GM21786 (cell line): ENCODE results near the gene GANC.

ENCODE experiments used
- ATAC-seq: cut with Tn5 transposase; IDR thresholded peaks from one replicate; pipeline ENCODE4 v1.9.1; 2021; ENCODE audit not compliant: unreplicated experiment

GANC gene

GRCh38 chr15:42344763-42345162, 71.8 kb downstream of the GANC start:
- ATAC-seq, result no peak

- ATAC-seq, result no peak
Measured at GRCh38 chr15:42345504-42345903, 72.5 kb downstream of the GANC start.

DNA sequence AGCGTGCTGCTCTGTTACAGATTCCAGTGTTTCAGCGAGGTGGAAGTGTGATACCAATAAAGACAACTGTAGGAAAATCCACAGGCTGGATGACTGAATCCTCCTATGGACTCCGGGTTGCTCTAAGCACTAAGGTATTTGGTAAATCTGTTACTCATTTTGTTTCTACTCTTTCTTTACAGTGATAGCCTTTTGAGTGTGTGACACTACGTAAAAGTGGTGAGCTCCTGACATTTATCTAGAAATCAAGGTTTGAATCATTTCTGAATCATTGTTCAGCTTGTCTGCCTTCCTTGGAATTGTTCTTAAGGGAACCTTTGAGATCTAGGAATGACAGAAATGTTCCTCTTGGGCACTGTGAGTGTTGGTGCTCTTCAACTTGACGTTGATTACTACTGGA, 75.1 kb downstream of the GANC start:
- ATAC-seq, result no peak

- no peak for ATAC-seq
Measured at GRCh38 chr15:42349186-42349585, 76.2 kb downstream of the GANC start.

- no peak for ATAC-seq
Measured at GRCh38 chr15:42352401-42352800, 79.4 kb downstream of the GANC start.

DNA sequence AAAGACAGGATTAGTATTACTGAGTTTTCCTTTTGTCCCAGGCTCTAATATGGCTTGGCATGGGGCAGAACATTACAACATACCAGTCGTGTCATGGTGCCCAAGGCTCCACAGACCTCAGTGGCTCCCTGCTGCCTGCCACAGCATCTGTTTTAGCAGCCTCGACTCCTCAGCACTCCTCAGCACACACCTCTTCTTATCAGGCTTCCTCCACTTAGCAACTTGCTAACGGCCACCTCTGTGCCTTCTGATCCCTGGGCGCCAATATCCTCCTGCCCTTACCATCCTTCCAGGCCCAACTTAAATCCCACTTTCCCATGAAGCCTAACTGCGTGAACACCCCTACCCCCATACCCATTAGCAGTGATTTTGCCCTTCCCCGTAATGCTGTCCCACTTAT, 80.1 kb downstream of the GANC start:
- ATAC-seq, result no peak

DNA sequence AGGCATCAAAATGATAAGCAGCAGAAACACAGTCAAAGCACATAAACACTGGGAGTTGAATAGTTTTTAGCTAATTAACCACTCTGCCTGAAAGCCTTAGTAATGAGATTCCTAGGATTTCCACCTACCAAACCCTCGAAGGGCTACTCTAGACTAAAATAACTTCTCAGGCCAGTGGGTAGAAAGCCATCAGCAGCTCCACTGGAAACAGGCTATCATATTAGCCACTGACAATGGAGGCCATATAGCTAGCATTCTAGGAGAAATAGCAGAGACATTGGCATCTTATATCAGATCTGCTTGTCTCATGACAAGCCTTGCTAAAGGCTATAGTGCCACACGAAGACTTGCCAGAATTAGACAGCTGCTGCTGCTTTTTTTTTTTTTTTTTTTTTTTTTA, 81.8 kb downstream of the GANC start:
- ATAC-seq, result no peak

DNA sequence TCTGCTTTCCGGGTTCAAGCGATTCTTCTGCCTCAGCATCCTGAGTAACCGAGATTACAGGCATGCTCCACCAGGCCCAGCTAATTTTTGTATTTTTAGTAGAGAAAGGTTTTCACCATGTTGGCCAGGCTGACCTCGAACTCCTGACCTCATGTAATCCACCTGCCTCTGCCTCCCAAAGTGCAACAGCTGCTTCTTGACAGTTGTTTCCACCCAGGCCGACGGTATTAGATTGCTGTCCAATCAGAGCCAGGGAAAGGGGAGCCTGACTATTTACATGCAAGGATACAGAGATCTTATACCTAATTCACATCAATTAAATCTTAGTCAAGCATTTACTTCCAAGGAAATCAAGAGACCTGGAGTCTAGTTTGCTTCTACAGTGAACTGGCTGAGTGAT, 82.3 kb downstream of the GANC start:
- ATAC-seq, result no peak

DNA sequence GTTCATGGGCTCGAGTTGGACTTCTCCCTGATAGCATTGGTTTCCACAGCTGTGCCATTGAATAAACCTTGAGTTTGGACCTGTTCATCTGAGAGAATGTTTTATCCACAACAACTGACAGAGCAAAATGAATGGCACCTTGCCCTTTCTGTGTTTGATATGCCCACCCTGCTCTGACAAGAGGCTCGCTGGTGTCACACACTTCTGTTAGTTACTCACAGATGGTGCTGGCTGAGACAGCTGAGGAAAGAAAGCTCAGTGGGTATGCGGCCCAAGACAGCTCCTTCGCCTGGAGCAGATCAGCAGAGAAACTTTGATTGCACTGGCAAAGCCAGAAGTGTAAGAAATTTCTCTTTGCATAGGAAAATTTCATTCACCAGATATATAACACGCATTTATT, 83.8 kb downstream of the GANC start:
- no peak for ATAC-seq

DNA sequence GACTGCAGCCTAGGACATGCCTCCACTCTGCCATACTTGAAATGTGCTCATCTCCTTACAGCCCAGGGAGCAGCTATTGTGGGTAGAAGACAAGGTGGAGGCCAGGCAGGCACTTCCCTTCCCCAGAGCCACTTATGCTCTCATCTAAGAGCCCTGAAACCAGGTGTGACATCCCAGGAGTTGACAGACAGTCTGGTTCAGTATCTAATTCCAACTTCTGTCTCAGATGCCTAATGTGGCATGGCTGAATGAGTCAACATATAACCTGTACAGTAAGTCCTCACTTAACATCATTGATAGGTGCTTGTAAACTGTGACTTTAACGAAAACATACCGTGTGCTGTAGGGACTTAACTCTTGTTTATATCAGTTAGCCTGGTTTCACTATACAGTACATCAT, 85.1 kb downstream of the GANC start:
- ATAC-seq, result no peak

GRCh38 chr15:42359249-42359648, 86.2 kb downstream of the GANC start, which contains the start of gene CAPN3:
Gene CAPN3 (plus strand): TSS chr15:42359501. CDS start chr15:42359806, 305 bp downstream.
- no peak for ATAC-seq

DNA sequence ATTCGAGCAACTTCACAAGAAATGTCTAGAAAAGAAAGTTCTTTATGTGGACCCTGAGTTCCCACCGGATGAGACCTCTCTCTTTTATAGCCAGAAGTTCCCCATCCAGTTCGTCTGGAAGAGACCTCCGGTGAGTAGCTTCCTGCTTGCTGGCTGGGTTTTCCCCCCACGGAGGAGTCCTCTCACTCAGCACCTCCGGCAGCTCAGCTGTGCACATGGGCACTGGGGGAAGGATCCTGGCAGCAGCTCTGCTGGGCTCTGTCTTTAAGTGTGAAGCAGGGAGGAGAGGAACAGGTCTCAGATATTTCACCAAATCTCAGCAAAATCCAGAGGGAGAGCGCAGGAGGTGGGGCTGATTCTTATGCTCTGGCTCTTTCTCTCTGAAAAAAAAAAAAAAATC, 87.0 kb downstream of the GANC start:
- ATAC-seq, result no peak

GRCh38 chr15:42360535-42361112, 87.6 kb downstream of the GANC start:
- ATAC-seq, result no peak

DNA sequence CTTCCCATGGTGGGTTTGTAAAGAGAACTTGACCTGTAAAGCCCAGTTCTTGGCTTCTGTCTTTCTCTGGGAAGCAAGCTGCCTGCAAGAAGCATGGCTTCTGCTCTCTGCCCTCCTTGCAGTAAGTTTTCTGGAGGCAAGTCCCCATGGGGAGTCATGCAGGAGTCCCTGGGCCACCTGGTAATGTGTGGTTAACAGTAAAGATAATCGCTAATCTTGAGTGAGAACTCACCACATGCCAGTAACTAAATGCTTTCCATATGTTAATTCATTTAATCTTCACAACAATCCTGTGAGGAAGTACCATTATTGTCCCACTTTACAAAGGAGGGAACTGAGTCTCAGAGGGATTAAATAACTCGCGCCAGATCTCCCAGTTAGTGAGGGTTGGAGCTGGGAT, 90.5 kb downstream of the GANC start:
- no peak for ATAC-seq

DNA sequence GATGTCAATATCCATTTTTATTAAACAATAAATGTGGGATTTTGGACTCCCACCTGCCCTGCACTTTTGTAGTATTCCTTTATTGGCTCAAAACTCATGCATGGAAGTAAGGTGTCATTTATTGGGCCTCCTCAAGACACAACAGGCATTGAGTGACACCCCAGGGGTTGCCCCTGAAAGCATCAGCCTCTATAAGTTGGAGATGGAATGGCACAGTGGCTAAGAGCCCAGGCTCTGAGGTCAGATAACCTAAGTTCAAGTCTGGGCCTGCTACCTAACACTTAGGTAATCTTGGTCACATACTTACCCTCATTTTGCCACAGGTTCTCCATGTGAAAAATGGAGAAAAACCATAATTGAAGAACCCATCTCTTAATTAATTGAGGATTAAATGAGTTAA, 90.9 kb downstream of the GANC start:
- no peak for ATAC-seq

GRCh38 chr15:42364529-42364928, 91.5 kb downstream of the GANC start:
- no peak for ATAC-seq

- no peak for ATAC-seq
Measured at GRCh38 chr15:42365921-42366550, 93.0 kb downstream of the GANC start.

DNA sequence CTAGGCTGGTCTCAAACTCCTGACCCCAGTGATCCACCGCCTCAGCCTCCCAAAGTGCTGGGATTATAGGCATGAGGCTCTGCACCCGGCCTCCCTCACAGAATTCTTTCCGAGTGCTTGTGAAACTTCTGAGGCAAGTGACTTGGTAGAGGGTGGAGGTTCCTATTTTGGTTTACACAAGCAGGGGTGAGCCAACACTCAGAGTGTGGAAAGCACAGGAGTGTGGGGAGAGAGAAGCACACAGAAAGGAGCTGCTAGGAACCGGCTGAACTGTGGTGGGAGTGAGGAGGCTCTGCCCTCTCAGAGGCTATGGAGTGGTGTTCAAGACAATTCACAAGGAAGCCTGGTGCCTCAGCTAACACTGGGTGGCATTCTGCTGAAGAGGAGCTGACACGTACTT, 94.0 kb downstream of the GANC start:
- no peak for ATAC-seq

DNA sequence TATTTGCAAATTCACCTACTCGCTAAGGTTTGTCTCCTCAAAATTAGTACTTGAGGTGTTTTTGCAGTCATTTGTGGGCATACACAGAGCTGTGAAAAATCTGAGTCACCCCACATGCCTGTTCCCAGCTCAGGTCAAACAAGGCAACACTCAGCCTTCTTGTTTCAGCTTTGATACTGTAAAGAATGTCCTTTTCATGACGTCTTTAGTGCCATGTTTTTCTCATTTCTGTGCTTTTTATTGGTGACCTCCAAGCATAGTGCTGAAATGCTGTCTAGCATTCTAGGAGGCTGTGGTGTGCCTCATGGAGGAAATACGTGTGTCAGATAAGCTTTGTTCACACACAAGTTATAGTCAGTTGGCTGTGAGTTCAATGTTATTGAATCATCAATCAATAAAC, 95.1 kb downstream of the GANC start:
- ATAC-seq, result no peak

DNA sequence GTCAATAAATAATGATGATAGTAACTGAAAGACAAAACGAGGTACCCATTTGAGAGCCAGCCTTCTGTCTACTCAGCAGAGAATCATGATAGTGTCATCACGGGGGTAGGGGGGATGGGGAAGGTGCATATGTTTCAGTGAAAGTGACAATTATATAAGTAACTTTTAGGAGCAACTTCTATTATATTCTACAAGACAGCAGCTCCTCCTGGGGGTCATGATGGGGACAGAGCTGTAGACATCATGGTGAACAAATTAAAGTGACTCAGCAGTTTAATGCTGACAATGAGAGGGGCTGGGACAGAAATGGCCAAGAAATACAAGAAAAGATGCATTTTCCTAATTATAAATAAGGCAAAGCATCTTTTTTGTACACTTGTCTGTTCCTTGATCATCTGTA, 98.1 kb downstream of the GANC start:
- ATAC-seq, result no peak

DNA sequence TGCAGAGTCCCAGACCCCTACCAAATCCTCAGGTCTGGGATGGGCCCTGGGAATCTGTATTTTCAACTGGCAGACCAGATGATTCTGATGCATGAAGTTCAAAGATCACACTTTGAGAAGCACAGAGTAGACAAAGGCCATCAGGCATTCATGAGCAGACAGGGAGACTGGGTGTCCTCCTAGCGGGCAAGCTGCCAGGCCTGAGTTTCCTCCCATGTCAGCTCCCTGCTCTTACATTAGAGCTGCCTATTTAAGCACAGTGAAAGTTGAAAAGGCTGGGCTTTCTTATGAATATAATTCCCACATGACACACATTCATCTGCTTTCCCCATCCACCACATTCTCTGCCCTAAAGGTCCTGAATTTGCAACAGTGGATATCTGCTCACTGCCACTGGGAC, 100.3 kb downstream of the GANC start:
- no peak for ATAC-seq

DNA sequence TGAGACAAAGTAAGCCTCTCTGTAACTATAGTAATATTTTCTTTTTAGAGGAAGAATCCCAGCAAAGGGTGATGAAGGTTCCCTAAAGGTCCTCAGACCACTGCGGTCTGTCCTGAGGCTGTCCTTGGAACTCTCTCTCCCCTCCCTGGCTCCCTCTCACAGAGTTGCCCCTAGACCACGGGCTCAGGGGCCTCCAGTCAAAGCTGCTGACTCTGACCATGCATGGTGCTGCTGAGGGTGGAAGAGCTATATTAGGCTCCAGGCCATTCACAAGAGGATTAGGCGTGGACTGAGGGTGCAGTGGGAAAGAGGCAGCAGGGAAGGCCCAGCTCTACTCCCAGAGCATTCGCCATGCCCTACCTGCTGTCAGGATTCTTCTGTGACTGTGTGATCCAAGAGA, 100.9 kb downstream of the GANC start:
- ATAC-seq, result no peak

DNA sequence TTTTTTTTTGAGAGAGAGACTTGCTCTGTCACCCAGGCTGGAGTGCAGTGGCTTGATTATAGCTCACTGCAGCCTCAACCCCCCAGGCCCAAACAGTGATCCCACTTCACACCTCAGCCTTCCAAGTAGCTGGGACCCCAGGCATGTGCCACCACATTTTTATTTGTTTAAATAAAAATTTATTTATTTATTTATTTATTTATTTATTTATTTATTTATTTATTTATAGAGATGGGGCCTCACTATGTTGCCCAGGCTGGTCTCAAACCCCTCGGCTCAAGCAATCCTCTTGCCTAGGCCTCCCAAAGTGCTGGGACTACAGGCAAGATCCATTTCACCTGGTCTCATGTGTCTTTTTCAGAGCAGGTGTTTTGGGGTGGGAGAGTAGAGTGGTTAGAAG, 101.8 kb downstream of the GANC start:
- ATAC-seq, result no peak
